HEK293 (cell line): ENCODE measurements around the gene TET2.

ENCODE experiments used
- CTCF ChIA-PET: fragments of 350-600 bp; formaldehyde crosslinking; extraction: SDS; loops from one replicate; lab custom pipeline; 2021; ENCODE audit warnings: antibody characterized with exemption; lab: Yijun Ruan, JAX
- POLR2A ChIA-PET: fragments of 300-600 bp; formaldehyde crosslinking; extraction: SDS; loops from one replicate; lab custom pipeline; 2020; ENCODE audit warnings: antibody characterized with exemption, inconsistent platforms; lab: Yijun Ruan, JAX
- H3K27ac ChIP-seq: fragments of 200-500 bp; sonication (Bioruptor generic); 2 replicates; pipeline ENCODE4 v1.5.1; 2014; ENCODE audit warnings: low read depth, low read length, control low read depth, inconsistent platforms; ENCODE audit errors: extremely low read depth
- H3K36me3 ChIP-seq, 2 experiments: fragments of 200-500 bp in 1 of 2; sonication (Bioruptor generic) in 1 of 2; 1 replicate in 1 of 2; 2 replicates in 1 of 2; pipeline ENCODE4 v1.5.1; 2014 to 2017; ENCODE audit warnings: inconsistent platforms in 2 of 2, low read length in 2 of 2; ENCODE audit not compliant: control insufficient read depth in 2 of 2, insufficient read depth in 1 of 2
- H3K4me1 ChIP-seq: fragments of 200-500 bp; sonication (Bioruptor generic); 2 replicates; pipeline ENCODE4 v1.5.1; 2014; ENCODE audit warnings: mild to moderate bottlenecking, low read length, inconsistent platforms; ENCODE audit not compliant: control insufficient read depth, insufficient read depth
- H3K4me3 ChIP-seq: 2 replicates; pipeline ENCODE4 v1.5.1; 2011; ENCODE audit warnings: low read depth, mild to moderate bottlenecking, control low read depth, low read length, moderate library complexity
- H3K9me3 ChIP-seq: fragments of 200-500 bp; sonication (Bioruptor generic); 2 replicates; pipeline ENCODE4 v1.5.1; 2014; ENCODE audit warnings: low read depth, low read length, inconsistent platforms; ENCODE audit not compliant: control insufficient read depth, insufficient read depth
- BCL11A ChIP-seq: fragments of 450-650 bp; formaldehyde crosslinking; IDR thresholded peaks from 2 replicates; pipeline ENCODE4 v1.5.1; 2016; ENCODE audit warnings: low read depth, missing biosample characterization, missing genetic modification characterization
- GLI4 ChIP-seq: fragments of 450-650 bp; formaldehyde crosslinking; IDR thresholded peaks from 2 replicates; pipeline ENCODE4 v1.5.1; 2016; ENCODE audit warnings: missing biosample characterization, missing genetic modification characterization
- HOXC10 ChIP-seq: sonication (generic); formaldehyde crosslinking; IDR thresholded peaks from 2 replicates; pipeline ENCODE4 v1.8.1; 2023; ENCODE audit warnings: mild to moderate bottlenecking, missing genetic modification reagents
- PATZ1 ChIP-seq: fragments of 450-650 bp; formaldehyde crosslinking; IDR thresholded peaks from 2 replicates; pipeline ENCODE4 v1.5.1; 2016; ENCODE audit warnings: missing biosample characterization, missing genetic modification characterization
- SETDB1 ChIP-seq: IDR thresholded peaks from one replicate; pipeline ENCODE4 v1.6.1; 2017; ENCODE audit warnings: mild to moderate bottlenecking, low read length, moderate library complexity, mixed read lengths; ENCODE audit not compliant: insufficient read length
- YY1 ChIP-seq: fragments of 450-650 bp; formaldehyde crosslinking; IDR thresholded peaks from 2 replicates; pipeline ENCODE4 v1.5.1; 2018; ENCODE audit warnings: missing biosample characterization, missing genetic modification characterization
- ZBTB44 ChIP-seq: fragments of 450-650 bp; IDR thresholded peaks from 2 replicates; pipeline ENCODE4 v1.5.1; 2018; ENCODE audit warnings: missing biosample characterization, mild to moderate bottlenecking, missing genetic modification characterization
- ZNF19 ChIP-seq: fragments of 450-650 bp; formaldehyde crosslinking; IDR thresholded peaks from 2 replicates; pipeline ENCODE4; 2016; ENCODE audit warnings: missing biosample characterization, missing genetic modification characterization, low read depth
- ZNF202 ChIP-seq: fragments of 450-650 bp; formaldehyde crosslinking; IDR thresholded peaks from 2 replicates; pipeline ENCODE4 v1.5.1; 2016; ENCODE audit warnings: missing biosample characterization, missing genetic modification characterization, borderline replicate concordance
- ZNF23 ChIP-seq: fragments of 450-650 bp; formaldehyde crosslinking; IDR thresholded peaks from 2 replicates; pipeline ENCODE4 v1.5.1; 2016; ENCODE audit warnings: missing biosample characterization, missing genetic modification characterization, borderline replicate concordance
- ZNF280D ChIP-seq: fragments of 450-650 bp; formaldehyde crosslinking; IDR thresholded peaks from 2 replicates; pipeline ENCODE4 v1.5.1; 2016; ENCODE audit warnings: missing biosample characterization, missing genetic modification characterization
- ZNF350 ChIP-seq: fragments of 450-650 bp; formaldehyde crosslinking; IDR thresholded peaks from 2 replicates; pipeline ENCODE4 v1.5.0; 2017; ENCODE audit warnings: missing biosample characterization, mild to moderate bottlenecking, missing genetic modification characterization
- ZNF362 ChIP-seq: fragments of 450-650 bp; formaldehyde crosslinking; IDR thresholded peaks from 2 replicates; pipeline ENCODE4 v1.5.1; 2016; ENCODE audit warnings: missing biosample characterization, missing genetic modification characterization
- ZNF366 ChIP-seq: fragments of 450-650 bp; formaldehyde crosslinking; conservative IDR thresholded peaks from 2 replicates; pipeline ENCODE4 v1.5.1; 2016; ENCODE audit warnings: missing biosample characterization, missing genetic modification characterization
- ZNF473 ChIP-seq: fragments of 450-650 bp; formaldehyde crosslinking; IDR thresholded peaks from 2 replicates; pipeline ENCODE4 v1.5.1; 2017; ENCODE audit warnings: missing biosample characterization, missing genetic modification characterization
- ZNF510 ChIP-seq: fragments of 450-650 bp; formaldehyde crosslinking; IDR thresholded peaks from 2 replicates; pipeline ENCODE4 v1.5.1; 2018; ENCODE audit warnings: mild to moderate bottlenecking, missing genetic modification characterization, missing biosample characterization; ENCODE audit not compliant: insufficient replicate concordance
- ZNF639 ChIP-seq: fragments of 450-650 bp; formaldehyde crosslinking; IDR thresholded peaks from 2 replicates; pipeline ENCODE4 v1.5.1; 2016; ENCODE audit warnings: missing biosample characterization, missing genetic modification characterization
- ZNF677 ChIP-seq: fragments of 450-650 bp; IDR thresholded peaks from 2 replicates; pipeline ENCODE4 v1.5.0; 2018; ENCODE audit warnings: missing biosample characterization, mild to moderate bottlenecking, missing genetic modification characterization, moderate library complexity
- ZNF747 ChIP-seq: fragments of 450-650 bp; formaldehyde crosslinking; IDR thresholded peaks from 2 replicates; pipeline ENCODE4 v1.5.1; 2016; ENCODE audit warnings: missing biosample characterization, missing genetic modification characterization
- ZNF830 ChIP-seq: fragments of 450-650 bp; IDR thresholded peaks from 2 replicates; pipeline ENCODE4 v1.5.0; 2018; ENCODE audit warnings: missing biosample characterization, missing genetic modification characterization, low read depth, mild to moderate bottlenecking, moderate library complexity
- ZSCAN30 ChIP-seq: fragments of 450-650 bp; IDR thresholded peaks from 2 replicates; pipeline ENCODE4 v1.5.1; 2018; ENCODE audit warnings: missing biosample characterization, mild to moderate bottlenecking, missing genetic modification characterization, moderate library complexity
- ZXDB ChIP-seq: fragments of 450-650 bp; formaldehyde crosslinking; IDR thresholded peaks from 2 replicates; pipeline ENCODE4 v1.5.1; 2016; ENCODE audit warnings: missing biosample characterization, missing genetic modification characterization

The TET2 gene

GRCh38 chr4:105171912-105172311 lies 25.2 kb downstream of the TET2 start:
- H3K36me3 ChIP-seq: no peaks in the 10 kb centered on the region
- no peaks in the 10 kb centered on the region for H3K4me1 ChIP-seq
- no peaks in the 10 kb centered on the region for H3K9me3 ChIP-seq
- H3K27ac ChIP-seq: no peak overlapping the region
- no peak for TF ChIP-seq ZNF362
- TF ChIP-seq ZNF23 (tag by site-specific recombination): no peak
- TF ChIP-seq ZNF830 (tag by site-specific recombination): no peak
- TF ChIP-seq HOXC10 (CRISPR knock-in tag): no peak
- ChIA-PET POLR2A (no interaction called here), CTCF (interaction anchor here (0.7 kb wide), 1 partner anchor 312 kb away, joined by 5 read pairs; no protein-coding TSS in a partner anchor)
- no peak overlapping the region for H3K4me3 ChIP-seq

- no peaks in the 10 kb centered on the region for H3K36me3 ChIP-seq
- TF ChIP-seq ZSCAN30: no peak
- TF ChIP-seq ZBTB44 (tag by site-specific recombination): no peak
- no peak for TF ChIP-seq PATZ1 (tag by site-specific recombination)
- TF ChIP-seq ZNF639: no peak
- no peak for TF ChIP-seq ZNF19 (tag by site-specific recombination)
- no peak for TF ChIP-seq ZNF202 (tag by site-specific recombination)
- no peak for TF ChIP-seq GLI4 (tag by site-specific recombination)
- no peak for TF ChIP-seq ZNF510 (tag by site-specific recombination)
- no peak for TF ChIP-seq YY1 (tag by site-specific recombination)
- TF ChIP-seq BCL11A (tag by site-specific recombination): no peak
Observed at GRCh38 chr4:105174098-105174497, 27.4 kb downstream of the TET2 start.

GRCh38 chr4:105179539-105180401 lies 33.1 kb downstream of the TET2 start:
- H3K4me1 ChIP-seq: no peaks in the 10 kb centered on the region
- H3K9me3 ChIP-seq: no peaks in the 10 kb centered on the region
- no peak overlapping the region for H3K27ac ChIP-seq
- H3K4me3 ChIP-seq: no peak overlapping the region
- ChIA-PET POLR2A (no interaction called here), CTCF (interaction anchor here (0.7 kb wide), 1 partner anchor 628 kb away, joined by 5 read pairs; no protein-coding TSS in a partner anchor)
- no peaks in the 10 kb centered on the region for H3K36me3 ChIP-seq
- TF ChIP-seq ZNF350 (tag by site-specific recombination) (no peak), ZNF366 (tag by site-specific recombination) (no peak), ZNF280D (tag by site-specific recombination) (no peak), ZNF747 (tag by site-specific recombination) (no peak), ZNF473 (tag by site-specific recombination) (no peak), SETDB1 (no peak), ZXDB (tag by site-specific recombination) (no peak), ZNF677 (tag by site-specific recombination) (no peak)

More at GRCh38 chr4:105174098-105174497, 27.4 kb downstream of the TET2 start:
- no peaks in the 10 kb centered on the region for H3K4me1 ChIP-seq
- CTCF ChIA-PET: no interaction called here
- no peak overlapping the region for H3K4me3 ChIP-seq
- H3K27ac ChIP-seq: no peak overlapping the region
- no peaks in the 10 kb centered on the region for H3K9me3 ChIP-seq
- POLR2A ChIA-PET: no interaction called here
